Endothelial cell of umbilical vein (primary cell): ENCODE results near the gene SLFN12L. TPM values are rescaled to one million over a fixed set of nuclear protein-coding genes. Genes with fewer than 3 reads are reported as not detected.

Experiments used
- BruUV-seq: library from RNA; stranded (reverse); fragments of 400-500 nt; replicated peaks from 2 replicates; lab custom pipeline; 2021; lab: Mats Ljungman, UMichigan
- CTCF ChIA-PET: fragments of 300-600, 350-600 bp; sonication (Branson Sonifier 250); formaldehyde crosslinking; loops from one replicate; lab custom pipeline; 2021; ENCODE audit warnings: antibody characterized with exemption, inconsistent platforms; lab: Charles Lee
- POLR2A ChIA-PET: fragments of 300-600, 350-600 bp; sonication (Branson Sonifier 250); formaldehyde crosslinking; loops from one replicate; lab custom pipeline; 2021; ENCODE audit warnings: antibody characterized with exemption, inconsistent platforms; lab: Charles Lee
- DNase-seq: peaks from one replicate; pipeline ENCODE4 v3.0.0-alpha.2; 2011; ENCODE audit warnings: low read depth, low spot score
- FAIRE-seq: peaks from 2 replicates; lab custom pipeline; 2011; peaks lifted over from hg19 to GRCh38; lab: Jason Lieb, UNC
- H2AFZ ChIP-seq: 2 replicates; pipeline ENCODE4 v1.6.0; 2012; ENCODE audit warnings: low read depth, low read length, control low read depth, inconsistent platforms
- H3K27ac ChIP-seq: 2 replicates; pipeline ENCODE4 v1.5.1; 2011; ENCODE audit warnings: low read depth, mild to moderate bottlenecking, control low read depth, low read length, moderate library complexity; ENCODE audit not compliant: insufficient read depth
- H3K27me3 ChIP-seq, 2 experiments: 2 replicates each; pipeline versions ENCODE4 v1.6.0 to v1.6.1; 2011; ENCODE audit warnings: low read length in 2 of 2, mixed read lengths in 1 of 2; ENCODE audit not compliant: control insufficient read depth in 2 of 2, insufficient read depth in 2 of 2
- H3K36me3 ChIP-seq, 2 experiments: 2 replicates in 1 of 2; 3 replicates in 1 of 2; pipeline ENCODE4 v1.5.1; 2011; ENCODE audit warnings: low read length in 2 of 2, mild to moderate bottlenecking in 1 of 2, moderate library complexity in 1 of 2; ENCODE audit not compliant: control insufficient read depth in 2 of 2, insufficient read depth in 2 of 2; ENCODE audit errors: extremely low read depth in 1 of 2
- H3K4me1 ChIP-seq: 3 replicates; pipeline ENCODE4 v1.5.1; 2011; ENCODE audit warnings: mild to moderate bottlenecking, low read length; ENCODE audit not compliant: control insufficient read depth, insufficient read depth; ENCODE audit errors: extremely low read depth
- H3K4me2 ChIP-seq: 2 replicates; pipeline ENCODE4 v1.6.1; 2011; ENCODE audit warnings: low read length, control low read depth, mixed read lengths; ENCODE audit not compliant: insufficient read depth
- H3K4me3 ChIP-seq, 3 experiments: fragments of 200-600 bp in 1 of 3; sonication (generic), shearing (Covaris generic) in 1 of 3; replicated peaks in 1 of 3; 2 replicates each; pipeline ENCODE4 v1.5.1; 2011 to 2016; ENCODE audit warnings: control low read depth in 3 of 3, low read length in 3 of 3, mild to moderate bottlenecking in 2 of 3, inconsistent platforms in 1 of 3, low read depth in 1 of 3, moderate library complexity in 1 of 3; ENCODE audit not compliant: insufficient read depth in 1 of 3
- H3K79me2 ChIP-seq: 2 replicates; pipeline ENCODE4 v1.6.0; 2012; ENCODE audit warnings: low read length, inconsistent platforms; ENCODE audit not compliant: control insufficient read depth, insufficient read depth
- H3K9ac ChIP-seq: replicated peaks from 2 replicates; pipeline ENCODE3; 2011; ENCODE audit warnings: low read length, control low read depth; ENCODE audit not compliant: insufficient read depth; ENCODE audit errors: extremely low read depth
- H3K9me1 ChIP-seq: replicated peaks from 3 replicates; pipeline ENCODE4 v1.6.0; 2011; ENCODE audit warnings: mild to moderate bottlenecking, low read length; ENCODE audit not compliant: control insufficient read depth, insufficient read depth; ENCODE audit errors: extremely low read depth
- H3K9me3 ChIP-seq: replicated peaks from 2 replicates; pipeline ENCODE4 v1.5.1; 2012; ENCODE audit warnings: low read length, inconsistent platforms; ENCODE audit not compliant: control insufficient read depth, insufficient read depth
- H4K20me1 ChIP-seq: replicated peaks from 2 replicates; pipeline ENCODE3; 2011; ENCODE audit warnings: mild to moderate bottlenecking, low read length; ENCODE audit not compliant: control insufficient read depth, insufficient read depth; ENCODE audit errors: extremely low read depth
- CTCF ChIP-seq, 2 donors: IDR thresholded peaks; 1 replicate in 1 of 2; 2 replicates in 1 of 2; pipeline ENCODE4 v1.5.1; 2011; ENCODE audit warnings: low read length in 2 of 2, mild to moderate bottlenecking in 2 of 2, moderate library complexity in 2 of 2, control low read depth in 1 of 2, inconsistent platforms in 1 of 2, low read depth in 1 of 2; ENCODE audit not compliant: insufficient read depth in 1 of 2; ENCODE audit errors: extremely low read depth in 1 of 2
- EZH2 ChIP-seq: IDR thresholded peaks from 2 replicates; pipeline ENCODE4 v1.6.1; 2012; ENCODE audit warnings: borderline replicate concordance, low read depth, mild to moderate bottlenecking, moderate library complexity, low read length, inconsistent platforms; ENCODE audit not compliant: severe bottlenecking
- FOS ChIP-seq: IDR thresholded peaks from 2 replicates; pipeline ENCODE4 v1.6.1; 2011; ENCODE audit warnings: mild to moderate bottlenecking, low read length, moderate library complexity, borderline replicate concordance; ENCODE audit not compliant: insufficient read depth
- GATA2 ChIP-seq: IDR thresholded peaks from 2 replicates; pipeline ENCODE4 v1.7.0; 2011; ENCODE audit warnings: low read depth, mild to moderate bottlenecking, moderate library complexity, mixed read lengths, low read length; ENCODE audit not compliant: insufficient read length, insufficient read depth
- JUN ChIP-seq: IDR thresholded peaks from 2 replicates; pipeline ENCODE4 v1.6.1; 2011; ENCODE audit warnings: borderline replicate concordance, low read depth; ENCODE audit not compliant: insufficient read length, insufficient read depth
- MYC ChIP-seq: IDR thresholded peaks from one replicate; pipeline ENCODE4 v1.6.1; 2011; ENCODE audit warnings: mild to moderate bottlenecking, low read depth, low read length
- POLR2A ChIP-seq: IDR thresholded peaks from 2 replicates; pipeline ENCODE4 v1.6.1; 2012; ENCODE audit warnings: low read depth, mild to moderate bottlenecking, control low read depth, low read length
- POLR2AphosphoS5 ChIP-seq: IDR thresholded peaks from 2 replicates; pipeline ENCODE4 v1.6.1; 2012; ENCODE audit warnings: low read depth, mild to moderate bottlenecking, control low read depth, low read length, moderate library complexity; ENCODE audit not compliant: insufficient read depth
- dilution Hi-C: fragments of 300-500 bp; cut with MboI; formaldehyde crosslinking; loops from one replicate; pipeline ENCODE4 v1.15.0; 2019; ENCODE audit warnings: low sequenced_read_pairs; ENCODE audit not compliant: extremely low pct_ligation_motif_present
- intact Hi-C: fragments of 100-400 bp; cut with micrococcal nuclease; formaldehyde crosslinking; loops from one replicate; pipeline ENCODE4 v1.10.0; 2022
- polyA plus RNA-seq, 4 experiments: library from polyadenylated mRNA; depleted of rRNA in 3 of 4; stranded (reverse) in 3 of 4; unstranded in 1 of 4; fragments of >200 nt; gene quantifications; 2 replicates each; pipeline versions ENCODE4 v1.2.1 to v1.2.3, GENCODE V29; 2011 to 2012; ENCODE audit warnings: missing spikeins in 1 of 4
- total RNA-seq: library from RNA; stranded (reverse); gene quantifications from 2 replicates; pipeline ENCODE4 v1.2.3, GENCODE V29; 2021
- TF ChIP-seq, protein P1 (sequence below): IDR thresholded peaks from 2 replicates; pipeline ENCODE4 v1.6.1; 2011; ENCODE audit not compliant: insufficient read depth, insufficient read length

Gene SLFN12L
- total and polyA plus RNA-seq, 2 donors (not counting 3 experiments of a cell fraction or from before 2014, with no cell fraction given) = not detected

GRCh38 chr17:35578197-35578928, 40.9 kb upstream of the SLFN12L start, which contains the start of gene PEX12:
Gene PEX12, minus strand, starts transcription at chr17:35578571. Its CDS starts 550 bp downstream, at chr17:35578021.
- Histone ChIP-seq H3K4me1 (peaks cover 12% of the 10 kb centered on the region), H3K27ac (peak within 1 kb of the TSS; percentile 38), H3K36me3 (peaks cover 0 to 2% of the 10 kb centered on the region in 2 experiments), H3K4me2 (peak within 1 kb of the TSS; percentile 83), H3K4me3 (peak within 1 kb of the TSS; percentile 60 to 77 (median 64)), H3K9me1 (no peaks in the 10 kb centered on the region), H3K79me2 (no peaks in the 10 kb centered on the region), H3K27me3 (no peaks in the 10 kb centered on the region), H4K20me1 (no peaks in the 10 kb centered on the region), H3K9ac (peak within 1 kb of the TSS; percentile 77), H2AFZ (peak within 1 kb of the TSS; percentile 71), H3K9me3 (no peaks in the 10 kb centered on the region)
- intact Hi-C loops = loop anchor here (1.0 kb wide), 3 partner anchors 9 to 37 kb away; partner anchors contain the start of gene AP2B1
- CTCF ChIA-PET = interaction anchor here (0.5 to 2.2 kb wide), 17 partner anchors 8 to 515 kb away, joined by 3 to 13 read pairs (median 4); partner anchors contain the start of genes AP2B1, RFFL and SLFN12L
- FAIRE-seq = peak; percentile 93
- BruUV-seq = TSS peak; percentile 88
- DNase-seq = peak; percentile 83
- TF ChIP-seq JUN (no peak), FOS (no peak), CTCF (IDR thresholded peaks at IDR 0.05; ENCODE audit: extremely low read depth in 1 of 2, insufficient read depth in 1 of 2, low read depth in 1 of 2, low read length in 2 of 2) (no peak), GATA2 (no peak), POLR2A (peak; percentile 94), EZH2 (no peak), POLR2AphosphoS5 (peak; percentile 94), MYC (no peak)
- TF ChIP-seq, protein P1, sequence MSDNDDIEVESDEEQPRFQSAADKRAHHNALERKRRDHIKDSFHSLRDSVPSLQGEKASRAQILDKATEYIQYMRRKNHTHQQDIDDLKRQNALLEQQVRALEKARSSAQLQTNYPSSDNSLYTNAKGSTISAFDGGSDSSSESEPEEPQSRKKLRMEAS = no peak
- POLR2A ChIA-PET = interaction anchor here (0.8 to 1.8 kb wide), 3 partner anchors 8 to 10 kb away, joined by 4 to 5 read pairs (median 5); partner anchors contain the start of gene AP2B1
- dilution Hi-C loops = no loop called here
